Brain microvascular endothelial cell (primary cell): Measurements from ENCODE around the gene ERCC2.

Experiments used
- DNase-seq: peaks from one replicate; pipeline ENCODE4 v3.0.0-alpha.2; 2020
- H3K27ac ChIP-seq: fragments of 250-450 bp; sonication (Bioruptor Pico); 2 replicates; pipeline ENCODE4 v1.5.1; 2020; ENCODE audit warnings: mild to moderate bottlenecking, moderate library complexity
- H3K27me3 ChIP-seq: fragments of 250-450 bp; sonication (Bioruptor Pico); replicated peaks from 2 replicates; pipeline ENCODE4 v1.5.1; 2020; ENCODE audit warnings: mild to moderate bottlenecking
- H3K36me3 ChIP-seq: fragments of 250-450 bp; sonication (Bioruptor Pico); replicated peaks from 2 replicates; pipeline ENCODE4 v1.5.1; 2020; ENCODE audit warnings: mild to moderate bottlenecking
- H3K4me3 ChIP-seq: 2 replicates; pipeline ENCODE4 v1.5.1; 2011; ENCODE audit warnings: low read depth, mild to moderate bottlenecking, control low read depth, low read length, moderate library complexity
- CTCF ChIP-seq: IDR thresholded peaks from 2 replicates; pipeline ENCODE4 v1.5.1; 2011; ENCODE audit warnings: low read depth, mild to moderate bottlenecking, moderate library complexity, low read length, control low read depth, inconsistent platforms; ENCODE audit errors: missing control alignments
- in situ Hi-C: cut with HindIII; loops from 2 replicates; pipeline ENCODE4 v1.10.0; 2017; ENCODE audit warnings: low sequenced_read_pairs, low pct_ligation_motif_present

The ERCC2 gene

DNA sequence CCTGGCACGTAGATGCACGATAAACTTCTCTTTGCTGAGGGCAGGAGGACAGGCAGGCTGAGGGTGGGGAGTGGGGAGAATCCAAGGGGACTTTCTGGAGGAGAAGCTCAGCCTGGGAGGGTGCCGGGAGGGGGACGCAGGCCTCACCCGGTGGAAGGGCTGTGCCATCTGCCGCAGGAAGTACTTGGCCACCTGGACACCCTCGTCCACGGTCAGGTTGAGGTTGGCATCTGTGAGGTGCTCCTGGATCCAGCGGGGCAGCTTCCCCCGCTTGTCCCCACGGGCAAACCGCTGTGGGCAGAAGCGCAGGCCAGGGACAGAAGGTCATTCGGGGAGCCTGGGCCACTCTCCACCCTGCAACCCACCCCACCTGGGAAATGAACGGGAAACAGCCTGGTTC, 18.3 kb downstream of the ERCC2 start:
- TF ChIP-seq CTCF: no peak
- Histone ChIP-seq H3K27ac (no peak overlapping the region), H3K4me3 (no peak overlapping the region), H3K36me3 (peaks cover 63% of the 10 kb centered on the region), H3K27me3 (no peaks in the 10 kb centered on the region)
- in situ Hi-C loops: no loop called here
- DNase-seq: no peak

DNA sequence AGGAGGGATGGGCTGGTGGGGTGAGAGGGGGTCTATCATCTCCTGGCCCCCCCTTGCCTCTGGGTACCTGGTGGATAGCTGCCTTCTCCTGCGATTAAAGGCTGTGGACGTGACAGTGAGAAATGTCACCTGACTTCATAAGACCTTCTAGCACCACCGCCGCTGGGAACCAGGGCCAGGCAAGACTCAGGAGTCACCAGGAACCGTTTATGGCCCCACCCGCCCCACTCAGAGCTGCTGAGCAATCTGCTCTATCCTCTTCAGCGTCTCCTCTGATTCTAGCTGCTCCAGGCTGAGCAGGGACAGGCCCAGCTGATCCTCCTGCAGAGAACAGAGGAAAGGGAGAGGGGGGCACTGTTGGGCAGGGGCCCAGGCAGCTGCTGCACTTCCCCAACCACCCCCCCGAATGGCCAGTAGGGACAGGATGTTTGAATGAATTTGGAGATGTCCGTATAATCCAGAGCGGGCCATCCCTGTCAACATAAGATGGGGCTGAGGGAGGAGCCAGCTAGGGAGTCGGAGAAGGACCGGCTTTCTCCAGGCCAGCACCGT, 18.9 kb downstream of the ERCC2 start:
- H3K36me3 ChIP-seq: peaks cover 57% of the 10 kb centered on the region
- in situ Hi-C loops: no loop called here
- no peak overlapping the region for H3K4me3 ChIP-seq
- no peak for TF ChIP-seq CTCF
- H3K27ac ChIP-seq: no peak overlapping the region
- H3K27me3 ChIP-seq: no peaks in the 10 kb centered on the region
- DNase-seq: no peak

- peaks cover 50% of the 10 kb centered on the region for H3K36me3 ChIP-seq
- no peak for DNase-seq
- H3K4me3 ChIP-seq: no peak overlapping the region
- H3K27ac ChIP-seq: no peak overlapping the region
- H3K27me3 ChIP-seq: no peaks in the 10 kb centered on the region
- in situ Hi-C loops: no loop called here
- TF ChIP-seq CTCF: no peak
Measured at GRCh38 chr19:45350477-45351058, 19.8 kb downstream of the ERCC2 start.

DNA sequence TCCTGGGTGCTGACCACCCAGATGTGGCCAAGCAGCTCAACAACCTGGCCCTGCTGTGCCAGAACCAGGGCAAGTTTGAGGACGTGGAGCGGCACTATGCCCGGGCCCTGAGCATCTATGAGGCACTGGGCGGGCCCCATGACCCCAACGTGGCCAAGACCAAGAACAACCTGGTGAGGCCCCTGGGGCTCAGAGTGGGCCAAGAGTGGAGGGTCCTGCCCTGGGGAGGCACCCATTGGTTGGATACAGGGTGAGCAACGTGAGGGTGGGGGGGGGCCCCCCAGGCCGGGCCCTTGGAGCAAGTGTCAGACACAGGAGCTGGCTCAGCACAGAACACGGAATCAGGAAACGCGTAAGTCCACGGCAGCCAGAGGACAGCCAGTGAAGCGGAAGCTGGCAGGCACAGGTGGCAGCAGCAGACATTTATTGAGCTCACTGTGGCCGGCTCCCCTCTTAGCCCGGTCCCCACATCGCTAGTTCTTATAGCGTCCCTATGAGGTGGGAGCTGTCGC, 20.9 kb downstream of the ERCC2 start:
- no peak for DNase-seq
- TF ChIP-seq CTCF: no peak
- peaks cover 41% of the 10 kb centered on the region for H3K36me3 ChIP-seq

DNA sequence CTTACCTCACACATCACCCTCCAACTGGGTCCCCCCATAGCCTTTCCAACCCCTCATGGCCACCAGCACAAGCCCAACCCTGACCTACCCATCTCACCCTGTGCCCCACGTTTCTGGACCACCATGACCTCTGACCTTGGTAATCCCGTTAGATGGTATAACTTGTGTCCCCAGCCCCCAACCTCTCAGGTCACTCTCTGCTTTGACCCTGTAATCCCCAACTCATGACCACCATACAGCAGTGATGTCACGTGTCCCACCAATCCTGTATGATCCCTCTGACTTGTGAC, 21.3 kb downstream of the ERCC2 start:
- DNase-seq: no peak
- no peak for TF ChIP-seq CTCF
- Histone ChIP-seq H3K27me3 (no peaks in the 10 kb centered on the region), H3K27ac (no peak overlapping the region), H3K36me3 (peaks cover 37% of the 10 kb centered on the region), H3K4me3 (no peak overlapping the region)
- in situ Hi-C loops: no loop called here

More for the DNA sequence above, 20.9 kb downstream of the ERCC2 start:
- H3K27ac ChIP-seq: no peak overlapping the region
- in situ Hi-C loops: no loop called here
- no peaks in the 10 kb centered on the region for H3K27me3 ChIP-seq
- no peak overlapping the region for H3K4me3 ChIP-seq
